K562 (cell line): ENCODE results near the gene PHOSPHO1. TPM values are rescaled to one million over a fixed set of nuclear protein-coding genes. Genes with fewer than 3 reads are reported as not detected.

Experiments
- CBFB ChIP-seq: sonication (generic); formaldehyde crosslinking; IDR thresholded peaks from 2 replicates; pipeline ENCODE4 v1.4.0; 2020; ENCODE audit warnings: mild to moderate bottlenecking, missing genetic modification reagents
- CTCF ChIP-seq, 3 experiments: IDR thresholded peaks in 2 of 3; conservative IDR thresholded peaks in 1 of 3; 2 replicates each; pipeline ENCODE4 v1.5.1; 2011 to 2012; ENCODE audit warnings: low read length in 3 of 3, mild to moderate bottlenecking in 3 of 3, control low read depth in 2 of 3, improper control_type of control experiment in 1 of 3, inconsistent platforms in 1 of 3, low read depth in 1 of 3, mixed read lengths in 1 of 3, moderate library complexity in 1 of 3; ENCODE audit not compliant: insufficient read depth in 2 of 3
- DLX4 ChIP-seq: fragments of 250-450 bp; sonication (Bioruptor Pico); IDR thresholded peaks from 2 replicates; pipeline ENCODE4 v1.6.1; 2021; ENCODE audit warnings: mild to moderate bottlenecking
- HES1 ChIP-seq: fragments of 450-650 bp; IDR thresholded peaks from 2 replicates; pipeline ENCODE4 v1.6.1; 2016; ENCODE audit warnings: low read depth, mild to moderate bottlenecking, moderate library complexity
- KDM1A ChIP-seq, 2 experiments: fragments of 450-650 bp; IDR thresholded peaks; 2 replicates each; pipeline ENCODE4 v1.6.1; 2016; ENCODE audit warnings: mild to moderate bottlenecking in 2 of 2
- LEF1 ChIP-seq: fragments of 450-650 bp; IDR thresholded peaks from 2 replicates; pipeline ENCODE4 v1.6.1; 2016; ENCODE audit warnings: mild to moderate bottlenecking
- NR2C2 ChIP-seq, 2 experiments: fragments of 200-800 bp in 1 of 2; sonication (Bioruptor generic) in 1 of 2; sonication (generic) in 1 of 2; formaldehyde crosslinking in 1 of 2; IDR thresholded peaks; 2 replicates each; pipeline versions ENCODE4 v1.6.1 to v1.8.0; 2016 to 2022; ENCODE audit warnings: mild to moderate bottlenecking in 1 of 2, missing compliant biosample characterization in 1 of 2, missing genetic modification characterization in 1 of 2, missing genetic modification reagents in 1 of 2
- RBM34 ChIP-seq: fragments of 200-400 bp; formaldehyde crosslinking; IDR thresholded peaks from 2 replicates; pipeline ENCODE4 v1.6.1; 2018; ENCODE audit warnings: low read length, borderline replicate concordance; ENCODE audit not compliant: insufficient read depth
- SAFB2 ChIP-seq: fragments of 200-400 bp; formaldehyde crosslinking; IDR thresholded peaks from 2 replicates; pipeline ENCODE4 v1.6.1; 2018; ENCODE audit warnings: borderline replicate concordance, low read length, low read depth, moderate library complexity; ENCODE audit not compliant: severe bottlenecking
- SMARCA4 ChIP-seq: fragments of 450-650 bp; IDR thresholded peaks from 2 replicates; pipeline ENCODE4 v1.6.1; 2016
- ZNF696 ChIP-seq: fragments of 250-450 bp; sonication (Bioruptor Pico); conservative IDR thresholded peaks from 2 replicates; pipeline ENCODE4 v1.4.0; 2020; ENCODE audit warnings: mild to moderate bottlenecking, moderate library complexity
- polyA plus RNA-seq, 8 experiments: library from polyadenylated mRNA; depleted of rRNA in 4 of 8; stranded (reverse) in 5 of 8; unstranded in 3 of 8; fragments of >200 nt; fragmentation: Nextera tagmentation in 2 of 8; fragmentation: Illumina TruSeq in 1 of 8; extraction: Ambion mirVana in 2 of 8; extraction: Trizol in 1 of 8; gene quantifications; 2 replicates each; pipeline versions ENCODE4 v1.2.1 to v1.2.3, GENCODE V29; 2011 to 2014; ENCODE audit warnings: inconsistent platforms in 1 of 8, missing spikeins in 1 of 8
- total RNA-seq, 7 experiments: library from RNA; depleted of rRNA in 6 of 7; stranded (reverse); fragments of >200 nt in 6 of 7; fragmentation: Illumina TruSeq in 2 of 7; extraction: Trizol in 2 of 7; gene quantifications; 2 replicates each; pipeline versions ENCODE4 v1.2.1 to v1.2.3, GENCODE V29; 2011 to 2021; ENCODE audit warnings: low replicate concordance in 1 of 7

The PHOSPHO1 gene
- total and polyA plus RNA-seq, 9 of the 15 experiments (the other 6 are each of a cell fraction or from before 2014, with no cell fraction given): 0.06 to 0.07 TPM; not detected in 7

GRCh38 chr17:49252148-49252695 lies 21.6 kb upstream of the PHOSPHO1 start (continued):
- TF ChIP-seq DLX4 (CRISPR knock-in tag): no peak
- no peak for TF ChIP-seq HES1
- peak in 2 of 3 experiments; percentile 4 to 6; a peak in 1 of 6 replicates for TF ChIP-seq CTCF (IDR thresholded peaks at IDR 0.05 in 2 of 3, conservative IDR thresholded peaks at IDR 0.05 in 1 of 3; ENCODE audit: insufficient read depth in 2 of 3, low read depth in 1 of 3, low read length in 3 of 3)
- no peak for TF ChIP-seq NR2C2 (CRISPR knock-in tag; IDR thresholded peaks at IDR 0.05)
- peak; percentile 47; the same call in 1 of the 2 replicates for TF ChIP-seq NR2C2 (tag; IDR thresholded peaks at IDR 0.05)
- no peak for TF ChIP-seq CBFB (CRISPR knock-in tag)
- TF ChIP-seq LEF1: 0 out of 2 replicates have a peak, but pooled peaks have one; percentile 13
- no peak for TF ChIP-seq RBM34
- TF ChIP-seq SMARCA4: peak; percentile 65; the same call in 1 of the 2 replicates
- no peak for TF ChIP-seq SAFB2
- TF ChIP-seq KDM1A (IDR thresholded peaks at IDR 0.05): peak; percentile 60 to 75
- TF ChIP-seq ZNF696: no peak
